Right renal cortex interstitium (tissue), 3 donors: ENCODE measurements around the gene HLA-DQB1. TPM values are rescaled to one million over a fixed set of nuclear protein-coding genes. Genes with fewer than 3 reads are reported as not detected.
"Not testable (repeated sequence)": the region's sequence is repeated elsewhere in the genome, so short reads cannot be mapped to it uniquely, and the experiment has no call there.

Experiments used
- DNase-seq, 3 donors: peaks; one replicate each; pipeline ENCODE4 v3.0.0-alpha.2; 2013; ENCODE audit warnings: low read depth in 3 of 3, low spot score in 2 of 3
- polyA plus RNA-seq, 3 donors: library from polyadenylated mRNA; unstranded; fragments of 120-200 nt; gene quantifications; one replicate each; pipeline ENCODE4 v1.2.1, GENCODE V29; 2013; ENCODE audit not compliant: insufficient read length in 3 of 3

The HLA-DQB1 gene
- polyA plus RNA-seq: 1 to 10 TPM; 4.3 to 7.7 (median 5.1) TPM

GRCh38 chr6:32666420-32667300, at the start of gene HLA-DQB1:
HLA-DQB1 (minus strand) TSS chr6:32666657; CDS start chr6:32666607, 50 bp downstream.
- peak; percentile 43 to 61 (median 48) for DNase-seq

DNA sequence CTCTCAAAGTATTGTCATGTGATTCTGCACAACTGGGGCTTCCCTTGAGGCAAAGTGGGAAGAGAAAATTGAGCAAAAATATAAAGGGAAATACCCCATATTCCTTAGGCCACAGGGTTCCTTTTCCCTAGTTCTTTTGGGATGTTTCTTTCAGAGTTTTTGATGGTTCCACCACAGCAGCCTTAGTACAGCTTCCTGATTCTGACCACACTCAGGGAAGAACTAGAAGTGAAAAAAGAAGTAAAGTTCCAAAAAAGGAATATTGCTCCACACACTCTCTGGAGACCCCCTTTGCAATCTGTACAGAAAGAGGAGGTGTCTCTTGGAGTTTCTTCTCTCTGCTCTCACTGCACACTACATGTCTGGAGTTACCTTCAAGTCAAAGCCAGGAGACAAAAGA, 46.8 kb upstream of the HLA-DQB1 start:
- no peak for DNase-seq

GRCh38 chr6:32709625-32710024, 43.2 kb upstream of the HLA-DQB1 start:
- DNase-seq: no peak

GRCh38 chr6:32705164-32705563, 38.7 kb upstream of the HLA-DQB1 start:
- not testable (repeated sequence) for DNase-seq

GRCh38 chr6:32703347-32703746, 36.9 kb upstream of the HLA-DQB1 start:
- DNase-seq: no peak

DNA sequence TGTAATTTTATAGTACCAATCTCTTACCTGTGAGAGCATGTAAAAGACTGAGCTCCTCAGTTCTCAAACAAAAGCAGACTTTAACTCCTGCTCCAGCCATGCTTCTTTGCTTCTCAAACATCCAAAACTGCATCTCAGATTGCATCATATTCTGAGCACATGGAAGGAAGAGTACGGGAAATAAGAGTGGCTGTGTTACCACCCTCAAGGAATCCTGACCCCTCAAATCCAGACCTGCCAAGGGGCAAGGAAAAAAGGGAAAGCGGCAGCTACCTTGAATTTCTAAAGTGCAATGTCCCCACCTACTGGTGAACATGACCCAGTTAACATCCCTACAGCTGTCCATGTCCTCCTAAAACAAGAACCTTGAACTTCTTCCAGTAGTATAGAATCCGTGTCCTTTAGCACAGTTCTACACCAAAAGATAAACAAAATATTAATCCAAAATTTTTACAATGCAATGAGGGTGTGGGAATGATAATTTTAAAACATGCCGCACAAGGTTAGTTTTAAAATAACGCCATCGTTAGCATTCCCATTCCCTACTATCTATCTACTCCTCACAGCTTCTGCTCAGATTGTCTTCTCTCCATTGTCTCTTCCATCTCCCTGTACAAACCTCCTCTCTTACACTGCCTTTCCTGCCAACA, 34.1 kb upstream of the HLA-DQB1 start:
- DNase-seq: peak; percentile 55 to 67 (median 64)

DNA sequence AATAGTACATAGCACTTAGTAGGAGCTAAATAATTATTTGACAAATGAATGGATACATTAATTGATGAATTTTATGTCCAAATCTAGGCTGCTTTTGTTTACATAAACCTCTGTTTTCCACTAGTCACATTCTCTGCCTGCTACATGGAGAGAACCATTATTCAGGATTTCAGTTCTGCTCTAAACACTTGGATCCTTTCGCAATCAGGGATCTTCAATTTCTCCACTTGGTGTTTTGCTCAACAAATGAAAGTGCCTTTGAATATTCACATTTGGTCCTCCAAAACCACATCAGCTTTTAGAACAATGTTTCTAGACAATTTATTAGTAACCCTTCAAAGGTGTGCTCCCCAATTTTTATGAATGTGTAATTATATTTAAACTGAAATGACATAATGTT, 30.6 kb upstream of the HLA-DQB1 start:
- no peak for DNase-seq

GRCh38 chr6:32692019-32692418, 25.6 kb upstream of the HLA-DQB1 start:
- no peak for DNase-seq

DNA sequence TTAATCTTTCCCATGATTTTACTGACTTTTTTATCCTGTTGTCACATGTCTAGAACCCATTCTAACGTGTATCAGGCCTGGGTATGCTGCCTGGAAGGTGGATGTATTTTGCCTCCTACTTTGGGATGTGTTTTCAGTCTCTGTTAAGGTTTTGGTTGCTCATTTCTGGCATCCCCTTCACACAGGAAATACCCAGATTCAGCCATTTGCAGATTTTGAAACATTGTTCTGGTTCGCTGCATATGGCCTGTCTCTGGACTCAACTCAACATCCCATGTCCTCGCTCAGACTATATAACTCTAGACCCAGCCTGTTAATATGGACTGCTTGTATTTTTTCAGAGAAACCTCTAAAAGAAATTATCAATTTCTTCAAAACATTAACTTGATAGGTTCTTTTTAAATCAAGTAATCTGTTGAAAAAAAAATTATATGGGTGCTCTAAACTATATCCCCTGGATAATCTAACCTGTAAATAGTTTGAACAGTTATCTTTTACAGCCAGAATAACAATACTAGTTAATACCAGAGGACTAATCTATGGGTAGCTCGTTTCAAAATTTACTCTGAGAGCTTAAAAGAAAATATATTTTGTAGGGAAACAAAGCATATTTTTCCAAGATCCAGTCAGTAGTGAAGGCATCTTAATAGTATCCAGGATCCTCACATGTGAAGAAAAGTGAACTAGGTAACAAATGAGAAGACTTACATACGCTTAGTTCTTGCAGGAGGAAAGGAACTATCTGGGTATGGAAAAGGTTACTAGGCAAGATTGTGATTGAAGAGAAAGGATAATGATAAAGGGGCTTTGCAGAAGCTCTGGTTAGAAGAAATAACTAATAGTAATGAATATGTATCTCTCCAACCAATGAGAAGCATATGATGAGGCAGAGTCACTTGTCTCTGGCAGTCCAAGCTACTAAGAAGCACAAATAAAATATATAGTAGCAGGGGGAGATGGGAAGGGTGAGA, 23.4 kb upstream of the HLA-DQB1 start:
- DNase-seq: no peak

DNA sequence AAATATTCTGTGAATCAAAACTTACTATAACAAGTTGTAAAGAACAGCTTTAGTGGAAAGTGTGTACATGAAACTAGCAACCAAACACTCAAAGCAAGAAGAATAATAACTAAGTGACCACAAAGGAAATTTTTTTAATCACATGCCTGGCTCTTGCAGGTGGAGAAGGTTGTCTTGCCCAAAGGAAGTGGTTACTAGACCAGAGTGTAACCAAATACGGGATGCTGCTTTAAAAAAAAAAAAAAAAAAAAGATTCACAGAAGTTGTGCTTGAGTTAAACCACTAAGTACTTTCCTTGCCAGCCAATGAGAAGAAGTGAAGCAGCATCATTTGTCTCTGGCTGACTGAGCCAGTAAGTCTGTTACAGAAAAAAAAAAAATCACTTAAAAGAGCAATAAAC, 19.1 kb upstream of the HLA-DQB1 start:
- DNase-seq: no peak

DNA sequence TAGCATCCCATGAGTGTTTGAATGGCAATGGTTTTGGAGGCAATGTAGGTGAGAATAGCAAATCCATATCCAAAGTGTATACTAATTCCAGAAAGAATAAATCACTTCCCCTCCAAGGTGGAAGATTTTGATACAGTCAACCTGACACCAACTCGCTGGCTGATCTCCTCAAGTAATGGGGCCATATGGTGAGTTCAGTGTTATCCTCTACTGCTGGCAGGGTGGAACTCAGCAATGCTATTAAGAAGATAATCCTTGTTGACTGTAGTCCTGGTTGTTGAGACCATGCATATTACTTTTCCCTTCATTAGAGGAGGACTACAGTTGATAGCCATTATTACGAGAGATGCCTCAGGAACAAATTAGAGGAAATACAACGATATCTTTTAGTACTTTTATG, 17.8 kb upstream of the HLA-DQB1 start:
- DNase-seq: no peak

GRCh38 chr6:32680055-32680454, 13.6 kb upstream of the HLA-DQB1 start:
- no peak for DNase-seq

DNA sequence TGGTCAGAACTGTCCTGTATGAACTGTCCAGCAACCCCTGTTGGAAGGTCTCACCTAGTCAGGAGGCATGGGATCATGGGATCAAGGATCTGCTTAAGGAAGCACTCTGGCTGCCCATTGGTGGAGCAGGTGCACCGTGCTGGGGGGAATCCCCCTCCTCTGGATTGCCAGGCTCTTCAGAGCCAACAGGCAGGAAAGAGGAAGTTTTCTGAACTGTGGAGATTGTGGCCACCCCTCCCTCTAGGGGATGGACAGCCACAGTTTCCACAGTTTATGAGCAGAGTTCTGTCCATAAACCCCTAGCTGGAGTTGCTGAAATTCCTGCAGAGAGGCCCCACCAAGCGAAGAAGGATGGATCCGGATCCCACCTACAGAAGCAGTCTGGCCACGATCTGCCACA, 13.0 kb upstream of the HLA-DQB1 start:
- DNase-seq: no peak

DNA sequence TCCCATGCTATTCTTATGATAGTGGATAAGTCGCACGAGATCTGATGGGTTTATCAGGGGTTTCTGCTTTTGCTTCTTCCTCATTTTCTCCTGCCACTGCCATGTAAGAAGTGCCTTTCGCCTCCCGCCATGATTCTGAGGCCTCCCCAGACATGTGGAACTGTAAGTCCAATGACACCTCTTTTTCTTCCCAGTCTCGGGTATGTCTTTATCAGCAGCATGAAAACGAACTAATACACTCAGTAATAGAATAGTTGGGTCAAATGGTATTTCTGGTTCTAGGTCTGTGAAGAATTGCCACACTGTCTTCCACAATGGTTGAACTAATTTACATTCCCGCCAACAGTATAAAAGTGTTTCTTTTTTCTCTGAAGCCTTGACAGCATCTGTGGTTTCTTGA, 7.7 kb upstream of the HLA-DQB1 start:
- not testable (repeated sequence) for DNase-seq

DNA sequence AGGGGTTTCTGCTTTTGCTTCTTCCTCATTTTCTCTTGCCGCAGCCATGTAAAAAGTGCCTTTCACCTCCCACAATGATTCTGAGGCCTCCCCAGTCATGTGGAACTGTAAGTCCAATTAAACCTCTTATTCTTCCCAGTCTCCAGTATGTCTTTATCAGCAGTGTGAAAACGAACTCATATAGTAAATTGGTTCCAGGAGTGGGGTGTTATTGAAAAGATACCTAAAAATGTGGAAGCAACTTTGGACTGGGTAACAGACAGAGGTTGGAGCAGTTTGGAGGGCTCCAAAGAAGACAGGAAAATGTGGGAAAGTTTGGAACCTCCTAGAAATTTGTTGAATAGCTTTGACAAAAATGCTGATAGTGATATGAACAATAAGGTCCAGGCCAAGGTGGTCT, 5.5 kb upstream of the HLA-DQB1 start:
- not testable (repeated sequence) for DNase-seq

GRCh38 chr6:32669893-32670292, 3.4 kb upstream of the HLA-DQB1 start:
- DNase-seq: no peak

DNA sequence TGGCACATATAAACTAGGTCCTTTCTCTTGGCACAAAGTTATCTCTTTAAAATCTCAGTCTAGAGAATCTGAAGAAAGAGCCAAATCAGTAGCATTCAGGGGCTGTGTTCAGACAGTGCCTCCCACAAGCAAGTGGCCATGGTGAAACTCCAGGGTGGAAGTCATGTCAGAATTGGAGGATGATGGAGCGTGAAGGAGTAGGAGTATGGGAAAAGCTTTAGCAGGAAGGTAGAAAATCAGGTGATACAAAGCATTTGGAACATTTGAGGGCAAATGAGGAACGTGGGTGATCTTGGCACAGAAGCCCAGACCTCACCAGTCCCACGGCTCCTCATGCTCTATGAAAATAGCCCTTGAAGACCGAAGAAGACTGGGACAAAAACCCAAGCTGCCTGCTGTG, 2.8 kb upstream of the HLA-DQB1 start:
- no peak for DNase-seq

- DNase-seq: no peak
Observed at GRCh38 chr6:32668226-32668747, 1.8 kb upstream of the HLA-DQB1 start.

DNA sequence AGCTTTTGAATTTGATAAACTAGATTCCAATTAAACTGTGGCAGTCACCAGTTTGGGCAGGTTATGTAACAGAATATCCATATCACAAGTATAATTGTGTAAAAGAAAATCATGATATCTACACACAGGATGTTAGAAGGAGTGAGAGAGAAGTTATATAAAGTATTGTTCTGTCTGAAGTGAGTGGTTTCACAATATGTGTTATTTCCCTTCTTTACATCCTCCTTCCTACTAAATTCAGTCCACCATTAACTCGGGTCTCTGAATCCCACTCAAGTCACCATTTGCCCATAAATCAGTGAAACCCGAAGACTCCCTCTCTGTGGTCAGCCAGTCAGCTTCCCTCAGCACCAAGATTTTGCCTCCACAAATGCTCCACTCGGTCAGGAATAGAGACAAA, 796 bp downstream of the HLA-DQB1 start:
- DNase-seq: no peak

- no peak for DNase-seq
Observed at GRCh38 chr6:32664827-32665362, 1.6 kb downstream of the HLA-DQB1 start.
